H9 (cell line): Measurements from ENCODE around the gene BPTF. TPM values are rescaled to one million over a fixed set of nuclear protein-coding genes. Genes with fewer than 3 reads are reported as not detected.

Experiments
- DNase-seq: peaks from one replicate; pipeline ENCODE4 v3.0.0-alpha.2; 2017
- H2AFZ ChIP-seq: one replicate; pipeline ENCODE4 v1.6.1; 2013; ENCODE audit warnings: mild to moderate bottlenecking, low read length, control low read depth, moderate library complexity
- H2AK5ac ChIP-seq: 2 replicates; pipeline ENCODE4 v1.6.1; 2013; ENCODE audit warnings: low read length, control low read depth, mixed read lengths; ENCODE audit not compliant: insufficient read length
- H2BK120ac ChIP-seq: one replicate; pipeline ENCODE4 v1.6.1; 2013; ENCODE audit warnings: low read depth, mild to moderate bottlenecking, low read length, control low read depth, inconsistent platforms; ENCODE audit not compliant: poor library complexity, severe bottlenecking
- H2BK12ac ChIP-seq: 2 replicates; pipeline ENCODE4 v1.6.1; 2013; ENCODE audit warnings: low read length, control low read depth, mixed read lengths, low read depth; ENCODE audit not compliant: insufficient read length
- H2BK15ac ChIP-seq: 2 replicates; pipeline ENCODE4 v1.6.1; 2013; ENCODE audit warnings: low read depth, low read length, control low read depth
- H2BK20ac ChIP-seq: one replicate; pipeline ENCODE4 v1.6.1; 2013; ENCODE audit warnings: low read depth, mild to moderate bottlenecking, low read length, control low read depth, inconsistent platforms; ENCODE audit not compliant: poor library complexity, severe bottlenecking
- H2BK5ac ChIP-seq: 2 replicates; pipeline ENCODE4 v1.6.1; 2013; ENCODE audit warnings: low read length, control low read depth, mixed read lengths; ENCODE audit not compliant: insufficient read length
- H3K14ac ChIP-seq: 2 replicates; pipeline ENCODE4 v1.6.1; 2013; ENCODE audit warnings: low read length, control low read depth; ENCODE audit not compliant: insufficient read depth
- H3K18ac ChIP-seq: 2 replicates; pipeline ENCODE4 v1.6.1; 2013; ENCODE audit warnings: low read depth, mild to moderate bottlenecking, mixed read lengths, low read length, control low read depth; ENCODE audit not compliant: insufficient read length
- H3K23ac ChIP-seq: 2 replicates; pipeline ENCODE4 v1.6.1; 2013; ENCODE audit warnings: low read length, control low read depth, mixed read lengths, low read depth; ENCODE audit not compliant: insufficient read length
- H3K23me2 ChIP-seq: 2 replicates; pipeline ENCODE4 v1.6.1; 2013; ENCODE audit warnings: low read depth, mild to moderate bottlenecking, mixed read lengths, low read length, control low read depth; ENCODE audit not compliant: insufficient read length, poor library complexity, severe bottlenecking
- H3K27ac ChIP-seq: 2 replicates; pipeline ENCODE4 v1.5.1; 2013; ENCODE audit warnings: low read length, control low read depth, mixed read lengths, low read depth; ENCODE audit not compliant: insufficient read length
- H3K27me3 ChIP-seq: 2 replicates; pipeline ENCODE4 v1.6.1; 2013; ENCODE audit warnings: low read length, control low read depth, inconsistent platforms; ENCODE audit not compliant: insufficient read depth
- H3K4ac ChIP-seq: 2 replicates; pipeline ENCODE4 v1.6.1; 2013; ENCODE audit warnings: low read depth, mild to moderate bottlenecking, control low read depth, inconsistent platforms, low read length, moderate library complexity
- H3K4me1 ChIP-seq: 2 replicates; pipeline ENCODE4 v1.6.1; 2013; ENCODE audit warnings: low read length, control low read depth, inconsistent platforms; ENCODE audit not compliant: insufficient read depth
- H3K4me2 ChIP-seq: 2 replicates; pipeline ENCODE4 v1.6.1; 2013; ENCODE audit warnings: low read length, control low read depth, mixed read lengths; ENCODE audit not compliant: insufficient read length, insufficient read depth
- H3K56ac ChIP-seq: 2 replicates; pipeline ENCODE4 v1.6.1; 2013; ENCODE audit warnings: low read depth, mild to moderate bottlenecking, mixed read lengths, low read length, control low read depth; ENCODE audit not compliant: insufficient read length
- H3K79me1 ChIP-seq: 2 replicates; pipeline ENCODE4 v1.6.1; 2013; ENCODE audit warnings: low read depth, mild to moderate bottlenecking, moderate library complexity, low read length, control low read depth, inconsistent platforms; ENCODE audit not compliant: insufficient read depth, poor library complexity, severe bottlenecking
- H3K79me2 ChIP-seq: 2 replicates; pipeline ENCODE4 v1.6.1; 2013; ENCODE audit warnings: low read length, control low read depth, inconsistent platforms; ENCODE audit not compliant: insufficient read depth
- H3K9ac ChIP-seq: 2 replicates; pipeline ENCODE4 v1.6.1; 2013; ENCODE audit warnings: low read length, control low read depth, mixed read lengths; ENCODE audit not compliant: insufficient read length; ENCODE audit errors: extremely low read depth
- H3K9me3 ChIP-seq: one replicate; pipeline ENCODE4 v1.6.1; 2013; ENCODE audit warnings: low read depth, low read length, inconsistent platforms; ENCODE audit not compliant: control insufficient read depth
- H3T11ph ChIP-seq: one replicate; pipeline ENCODE4 v1.6.1; 2013; ENCODE audit warnings: mild to moderate bottlenecking, low read length, control low read depth, inconsistent platforms
- H4K20me1 ChIP-seq: one replicate; pipeline ENCODE4 v1.6.1; 2013; ENCODE audit not compliant: control insufficient read depth, insufficient read length, insufficient read depth
- H4K5ac ChIP-seq: 2 replicates; pipeline ENCODE4 v1.6.1; 2013; ENCODE audit warnings: low read depth, mild to moderate bottlenecking, mixed read lengths, low read length, control low read depth; ENCODE audit not compliant: insufficient read length
- H4K8ac ChIP-seq: replicated peaks from 2 replicates; pipeline ENCODE4 v1.6.1; 2013; ENCODE audit warnings: low read length, control low read depth, mixed read lengths, low read depth; ENCODE audit not compliant: insufficient read length
- H4K91ac ChIP-seq: 2 replicates; pipeline ENCODE4 v1.6.1; 2013; ENCODE audit warnings: low read depth, mild to moderate bottlenecking, moderate library complexity, mixed read lengths, low read length, control low read depth; ENCODE audit not compliant: insufficient read length
- H3K27ac Mint-ChIP-seq, 3 experiments: 2 replicates in 2 of 3; 3 replicates in 1 of 3; pipeline ENCODE4 v1.8.0; 2020 to 2021; ENCODE audit warnings: mixed read lengths in 3 of 3, mild to moderate bottlenecking in 1 of 3, moderate library complexity in 1 of 3
- H3K27me3 Mint-ChIP-seq: 2 replicates; pipeline ENCODE4 v1.8.0; 2021; ENCODE audit warnings: low read depth, mild to moderate bottlenecking, moderate library complexity, mixed read lengths
- H3K36me3 Mint-ChIP-seq, 3 experiments: 2 replicates in 2 of 3; 3 replicates in 1 of 3; pipeline ENCODE4 v1.8.0; 2020 to 2021; ENCODE audit warnings: low read depth in 3 of 3, mixed read lengths in 3 of 3; ENCODE audit not compliant: insufficient read depth in 1 of 3
- H3K4me1 Mint-ChIP-seq, 2 experiments: 2 replicates each; pipeline ENCODE4 v1.8.0; 2020; ENCODE audit warnings: mixed read lengths in 2 of 2
- H3K4me3 Mint-ChIP-seq, 2 experiments: 2 replicates in 1 of 2; 3 replicates in 1 of 2; pipeline ENCODE4 v1.8.0; 2020 to 2021; ENCODE audit warnings: mild to moderate bottlenecking in 2 of 2, mixed read lengths in 2 of 2, moderate library complexity in 1 of 2
- H3K9me3 Mint-ChIP-seq, 2 experiments: 2 replicates in 1 of 2; 3 replicates in 1 of 2; pipeline ENCODE4 v1.8.0; 2020; ENCODE audit warnings: mild to moderate bottlenecking in 2 of 2, mixed read lengths in 2 of 2, moderate library complexity in 1 of 2
- WGBS: extraction: QIAGEN DNeasy Blood & Tissue Kit; methylation state at CpG from one replicate; pipeline ENCODE4 v1.1.7; 2013; ENCODE audit warnings: missing lambda C conversion rate, low lambda C conversion rate, mixed read lengths; ENCODE audit not compliant: insufficient read length; ENCODE audit errors: extremely low coverage; 5-methylcytosine and 5-hydroxymethylcytosine counted together
- total RNA-seq: library from RNA; stranded (reverse); gene quantifications from 2 replicates; pipeline ENCODE4 v1.2.1, GENCODE V29; 2021
- TF ChIP-seq, protein P1 (sequence below): fragments of 200-600 bp; sonication (generic); conservative IDR thresholded peaks from 3 replicates; pipeline ENCODE4 v1.8.0; 2021; ENCODE audit warnings: antibody characterized with exemption, mild to moderate bottlenecking

The BPTF gene
- total RNA-seq, 1 experiment from 2014 or later = 203 TPM

GRCh38 chr17:67912656-67913055 lies 87.4 kb downstream of the BPTF start:
- Mint-ChIP-seq H3K27me3 (no peaks in the 10 kb centered on the region), H3K9me3 (no peaks in the 10 kb centered on the region), H3K4me1 (peaks cover 2 to 4% of the 10 kb centered on the region in 2 experiments; a peak in 1 of 4 replicates), H3K36me3 (peaks cover 37 to 88% (median 79%) of the 10 kb centered on the region in 3 experiments; a peak in 6 of 7 replicates), H3K27ac (peak overlapping the region in 1 of 3 experiments; percentile 23; a peak in 2 of 7 replicates), H3K4me3 (no peak overlapping the region)
- Histone ChIP-seq H3K56ac (no peak overlapping the region), H3K4me2 (no peak overlapping the region), H3K23me2 (no peaks in the 10 kb centered on the region), H3K4ac (no peak overlapping the region), H4K8ac (no peak overlapping the region), H3T11ph (no peak overlapping the region), H2BK120ac (no peak overlapping the region), H2AFZ (no peak overlapping the region), H3K27ac (no peak overlapping the region), H3K14ac (no peak overlapping the region), H2BK20ac (no peak overlapping the region), H3K4me1 (no peaks in the 10 kb centered on the region), H2BK12ac (no peak overlapping the region), H4K20me1 (no peaks in the 10 kb centered on the region), H3K79me1 (no peaks in the 10 kb centered on the region), H2AK5ac (no peak overlapping the region), H4K91ac (no peak overlapping the region), H3K23ac (no peak overlapping the region), H3K27me3 (no peaks in the 10 kb centered on the region), H3K18ac (no peak overlapping the region), H2BK5ac (no peak overlapping the region), H2BK15ac (no peak overlapping the region), H3K79me2 (no peaks in the 10 kb centered on the region), H3K9ac (no peak overlapping the region), H4K5ac (no peak overlapping the region), H3K9me3 (no peaks in the 10 kb centered on the region)
- TF ChIP-seq, protein P1, sequence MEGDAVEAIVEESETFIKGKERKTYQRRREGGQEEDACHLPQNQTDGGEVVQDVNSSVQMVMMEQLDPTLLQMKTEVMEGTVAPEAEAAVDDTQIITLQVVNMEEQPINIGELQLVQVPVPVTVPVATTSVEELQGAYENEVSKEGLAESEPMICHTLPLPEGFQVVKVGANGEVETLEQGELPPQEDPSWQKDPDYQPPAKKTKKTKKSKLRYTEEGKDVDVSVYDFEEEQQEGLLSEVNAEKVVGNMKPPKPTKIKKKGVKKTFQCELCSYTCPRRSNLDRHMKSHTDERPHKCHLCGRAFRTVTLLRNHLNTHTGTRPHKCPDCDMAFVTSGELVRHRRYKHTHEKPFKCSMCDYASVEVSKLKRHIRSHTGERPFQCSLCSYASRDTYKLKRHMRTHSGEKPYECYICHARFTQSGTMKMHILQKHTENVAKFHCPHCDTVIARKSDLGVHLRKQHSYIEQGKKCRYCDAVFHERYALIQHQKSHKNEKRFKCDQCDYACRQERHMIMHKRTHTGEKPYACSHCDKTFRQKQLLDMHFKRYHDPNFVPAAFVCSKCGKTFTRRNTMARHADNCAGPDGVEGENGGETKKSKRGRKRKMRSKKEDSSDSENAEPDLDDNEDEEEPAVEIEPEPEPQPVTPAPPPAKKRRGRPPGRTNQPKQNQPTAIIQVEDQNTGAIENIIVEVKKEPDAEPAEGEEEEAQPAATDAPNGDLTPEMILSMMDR = no peak
- DNase-seq = no peak
- no CpG with 5 or more reads among the region's 7 CpGs for WGBS
